PFSK-1 (cell line): ENCODE measurements around the gene PER1.

ENCODE experiments used
- TAF1 ChIP-seq: IDR thresholded peaks from 2 replicates; pipeline ENCODE4 v1.6.1; 2012; ENCODE audit warnings: low read length, control low read depth, borderline replicate concordance; ENCODE audit not compliant: insufficient read depth
- TF ChIP-seq, protein P1 (sequence below), 2 experiments: IDR thresholded peaks; 2 replicates each; pipeline versions ENCODE4 v1.6.1 to v1.8.0; 2011 to 2012; ENCODE audit warnings: low read depth in 2 of 2, low read length in 2 of 2, control low read depth in 1 of 2, inconsistent platforms in 1 of 2, mild to moderate bottlenecking in 1 of 2, moderate library complexity in 1 of 2; ENCODE audit not compliant: insufficient read depth in 1 of 2

DNA sequence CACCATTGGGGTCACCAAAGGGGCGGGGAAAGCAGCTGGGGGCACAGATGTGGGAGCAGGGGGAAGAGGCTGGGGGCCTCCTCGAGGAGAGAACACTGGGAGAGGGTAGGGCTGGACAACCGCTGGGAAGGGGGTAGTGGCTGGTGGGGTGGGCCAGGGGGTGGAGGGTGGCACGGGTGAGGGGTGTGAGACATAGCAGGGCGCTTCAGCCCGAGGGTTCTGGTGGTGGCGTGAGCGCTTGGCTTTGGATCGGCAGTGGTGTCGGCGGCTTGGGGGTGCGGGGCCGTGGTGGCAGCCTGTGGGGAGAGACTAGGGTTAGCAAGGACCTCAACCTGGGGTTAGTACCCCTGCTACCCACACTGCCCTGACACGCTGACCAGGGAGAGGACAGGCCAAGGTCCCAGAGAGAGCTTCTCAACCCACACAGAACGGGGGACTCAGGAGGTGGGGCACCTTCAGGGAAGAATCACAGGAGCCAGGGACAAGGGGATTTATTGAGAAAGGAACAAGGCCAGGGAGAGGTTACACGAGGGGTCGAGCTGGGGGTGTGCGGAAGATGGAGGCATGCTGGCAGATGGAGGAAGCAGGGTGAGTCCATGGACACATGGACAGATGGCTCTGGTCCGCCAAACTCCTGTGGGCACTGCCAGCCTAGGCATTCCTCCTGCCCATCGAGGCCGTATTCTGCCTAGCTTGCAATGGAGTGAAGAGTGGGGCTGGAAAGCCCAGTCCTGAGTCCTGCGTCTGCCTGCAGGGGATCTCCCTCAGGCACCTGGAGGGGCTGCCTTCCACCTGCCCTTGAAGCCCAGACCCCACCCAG lies 8.4 kb downstream of the PER1 start:
- TF ChIP-seq, protein P1, sequence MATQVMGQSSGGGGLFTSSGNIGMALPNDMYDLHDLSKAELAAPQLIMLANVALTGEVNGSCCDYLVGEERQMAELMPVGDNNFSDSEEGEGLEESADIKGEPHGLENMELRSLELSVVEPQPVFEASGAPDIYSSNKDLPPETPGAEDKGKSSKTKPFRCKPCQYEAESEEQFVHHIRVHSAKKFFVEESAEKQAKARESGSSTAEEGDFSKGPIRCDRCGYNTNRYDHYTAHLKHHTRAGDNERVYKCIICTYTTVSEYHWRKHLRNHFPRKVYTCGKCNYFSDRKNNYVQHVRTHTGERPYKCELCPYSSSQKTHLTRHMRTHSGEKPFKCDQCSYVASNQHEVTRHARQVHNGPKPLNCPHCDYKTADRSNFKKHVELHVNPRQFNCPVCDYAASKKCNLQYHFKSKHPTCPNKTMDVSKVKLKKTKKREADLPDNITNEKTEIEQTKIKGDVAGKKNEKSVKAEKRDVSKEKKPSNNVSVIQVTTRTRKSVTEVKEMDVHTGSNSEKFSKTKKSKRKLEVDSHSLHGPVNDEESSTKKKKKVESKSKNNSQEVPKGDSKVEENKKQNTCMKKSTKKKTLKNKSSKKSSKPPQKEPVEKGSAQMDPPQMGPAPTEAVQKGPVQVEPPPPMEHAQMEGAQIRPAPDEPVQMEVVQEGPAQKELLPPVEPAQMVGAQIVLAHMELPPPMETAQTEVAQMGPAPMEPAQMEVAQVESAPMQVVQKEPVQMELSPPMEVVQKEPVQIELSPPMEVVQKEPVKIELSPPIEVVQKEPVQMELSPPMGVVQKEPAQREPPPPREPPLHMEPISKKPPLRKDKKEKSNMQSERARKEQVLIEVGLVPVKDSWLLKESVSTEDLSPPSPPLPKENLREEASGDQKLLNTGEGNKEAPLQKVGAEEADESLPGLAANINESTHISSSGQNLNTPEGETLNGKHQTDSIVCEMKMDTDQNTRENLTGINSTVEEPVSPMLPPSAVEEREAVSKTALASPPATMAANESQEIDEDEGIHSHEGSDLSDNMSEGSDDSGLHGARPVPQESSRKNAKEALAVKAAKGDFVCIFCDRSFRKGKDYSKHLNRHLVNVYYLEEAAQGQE (IDR thresholded peaks at IDR 0.05; ENCODE audit: insufficient read depth in 1 of 2, low read depth in 2 of 2, low read length in 2 of 2) = no peak
- no peak for TF ChIP-seq TAF1
